ENCODE results near the gene PMIS2.

Gene PMIS2

DNA sequence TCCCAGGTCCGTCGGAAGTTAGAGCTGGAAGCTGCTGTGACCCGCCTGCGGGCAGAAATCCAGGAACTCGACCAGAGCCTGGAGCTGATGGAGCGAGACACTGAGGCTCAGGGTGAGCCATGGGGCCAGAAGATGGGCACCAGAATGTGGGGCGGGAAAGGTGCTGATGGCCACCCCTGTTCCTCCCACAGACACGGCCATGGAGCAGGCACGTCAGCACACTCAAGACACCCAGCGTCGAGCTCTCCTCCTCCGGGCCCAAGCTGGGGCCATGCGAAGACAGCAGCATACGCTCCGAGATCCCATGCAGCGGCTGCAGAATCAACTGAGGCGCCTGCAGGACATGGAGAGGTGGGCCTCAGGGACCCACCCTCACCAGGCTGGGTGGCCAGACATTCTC, 29.1 kb downstream of the PMIS2 start:
- in situ Hi-C loops (cut with HindIII; ENCODE audit: low sequenced_read_pairs): no loop called here
- TF ChIP-seq, protein P1, sequence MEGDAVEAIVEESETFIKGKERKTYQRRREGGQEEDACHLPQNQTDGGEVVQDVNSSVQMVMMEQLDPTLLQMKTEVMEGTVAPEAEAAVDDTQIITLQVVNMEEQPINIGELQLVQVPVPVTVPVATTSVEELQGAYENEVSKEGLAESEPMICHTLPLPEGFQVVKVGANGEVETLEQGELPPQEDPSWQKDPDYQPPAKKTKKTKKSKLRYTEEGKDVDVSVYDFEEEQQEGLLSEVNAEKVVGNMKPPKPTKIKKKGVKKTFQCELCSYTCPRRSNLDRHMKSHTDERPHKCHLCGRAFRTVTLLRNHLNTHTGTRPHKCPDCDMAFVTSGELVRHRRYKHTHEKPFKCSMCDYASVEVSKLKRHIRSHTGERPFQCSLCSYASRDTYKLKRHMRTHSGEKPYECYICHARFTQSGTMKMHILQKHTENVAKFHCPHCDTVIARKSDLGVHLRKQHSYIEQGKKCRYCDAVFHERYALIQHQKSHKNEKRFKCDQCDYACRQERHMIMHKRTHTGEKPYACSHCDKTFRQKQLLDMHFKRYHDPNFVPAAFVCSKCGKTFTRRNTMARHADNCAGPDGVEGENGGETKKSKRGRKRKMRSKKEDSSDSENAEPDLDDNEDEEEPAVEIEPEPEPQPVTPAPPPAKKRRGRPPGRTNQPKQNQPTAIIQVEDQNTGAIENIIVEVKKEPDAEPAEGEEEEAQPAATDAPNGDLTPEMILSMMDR (IDR thresholded peaks at IDR 0.05; ENCODE audit: low read depth, low read length, missing control alignments): no peak
- no peak overlapping the region for H3K4me3 ChIP-seq (ENCODE audit: low read depth, low read length)
- no peak for DNase-seq (ENCODE audit: low read depth)

DNA sequence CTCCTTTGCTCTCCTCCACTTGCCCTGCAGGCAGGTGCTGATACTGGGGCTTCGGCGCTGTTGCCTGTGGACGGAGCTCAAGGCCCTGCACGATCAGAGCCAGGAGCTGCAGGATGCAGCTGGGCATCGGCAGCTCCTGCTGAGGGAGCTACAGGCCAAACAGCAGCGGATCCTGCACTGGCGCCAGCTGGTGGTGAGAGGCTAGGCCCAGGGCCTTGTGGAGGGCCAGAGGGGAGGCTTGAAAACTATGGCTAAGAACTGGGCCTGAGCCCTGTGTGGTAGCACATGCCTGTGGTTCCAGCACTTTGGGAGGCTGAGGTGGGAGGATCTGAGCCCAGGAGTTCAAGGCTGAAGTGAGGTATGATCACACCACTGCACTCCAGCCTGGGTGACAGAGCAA, 32.9 kb downstream of the PMIS2 start:
- no peak overlapping the region for H3K4me3 ChIP-seq (ENCODE audit: low read depth, low read length)
- DNase-seq (ENCODE audit: low read depth): no peak
- TF ChIP-seq, protein P1 (IDR thresholded peaks at IDR 0.05; ENCODE audit: low read depth, low read length, missing control alignments): peak; percentile 8
- in situ Hi-C loops (cut with HindIII; ENCODE audit: low sequenced_read_pairs): no loop called here

DNA sequence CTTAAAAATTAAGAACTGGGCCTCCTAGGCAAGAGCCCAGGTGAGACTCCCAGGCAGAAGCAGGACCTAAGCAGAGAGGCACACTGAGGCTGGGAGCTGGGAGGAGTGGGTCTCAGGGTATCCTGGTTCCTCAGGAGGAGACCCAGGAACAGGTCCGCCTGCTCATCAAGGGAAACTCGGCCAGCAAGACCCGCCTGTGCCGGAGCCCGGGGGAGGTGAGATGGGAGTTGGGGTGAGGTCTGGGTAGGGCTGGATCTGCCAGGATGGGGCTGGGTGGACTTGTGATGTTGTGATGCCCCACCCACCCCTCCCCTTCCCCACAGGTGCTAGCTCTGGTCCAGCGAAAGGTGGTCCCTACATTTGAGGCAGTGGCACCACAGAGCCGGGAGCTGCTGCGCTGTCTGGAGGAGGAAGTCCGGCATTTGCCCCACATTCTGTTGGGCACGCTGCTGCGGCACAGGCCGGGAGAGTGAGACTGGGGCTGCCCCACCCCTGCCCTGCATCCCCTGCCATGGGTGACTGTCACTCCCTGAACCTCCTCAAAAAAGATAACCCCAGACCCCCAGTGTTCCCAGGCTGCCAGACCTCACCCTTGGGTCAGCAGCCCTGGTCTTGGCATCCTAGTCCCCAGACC, 33.4 kb downstream of the PMIS2 start:
- DNase-seq (ENCODE audit: low read depth): no peak
- TF ChIP-seq, protein P1 (IDR thresholded peaks at IDR 0.05; ENCODE audit: low read depth, low read length, missing control alignments): no peak
- in situ Hi-C loops (cut with HindIII; ENCODE audit: low sequenced_read_pairs): no loop called here
- no peak overlapping the region for H3K4me3 ChIP-seq (ENCODE audit: low read depth, low read length)

DNA sequence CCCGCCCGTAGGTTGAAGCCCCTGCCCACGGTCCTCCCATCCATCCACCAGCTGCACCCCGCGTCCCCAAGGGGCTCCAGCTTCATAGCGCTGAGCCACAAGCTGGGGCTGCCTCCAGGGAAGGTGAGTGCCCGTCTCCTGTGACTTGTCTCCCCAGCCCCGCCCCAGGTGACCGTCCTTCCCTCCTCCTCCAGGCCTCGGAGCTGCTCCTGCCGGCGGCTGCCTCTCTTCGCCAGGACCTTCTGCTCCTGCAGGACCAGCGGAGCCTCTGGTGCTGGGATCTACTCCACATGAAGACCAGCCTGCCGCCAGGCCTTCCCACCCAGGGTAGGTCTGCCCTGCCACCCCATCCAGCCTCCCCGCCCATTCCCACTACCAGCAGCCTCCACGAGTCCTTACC, 34.0 kb downstream of the PMIS2 start:
- in situ Hi-C loops (cut with HindIII; ENCODE audit: low sequenced_read_pairs): no loop called here
- no peak for DNase-seq (ENCODE audit: low read depth)
- TF ChIP-seq, protein P1 (IDR thresholded peaks at IDR 0.05; ENCODE audit: low read depth, low read length, missing control alignments): no peak
- H3K4me3 ChIP-seq (ENCODE audit: low read depth, low read length): no peak overlapping the region

DNA sequence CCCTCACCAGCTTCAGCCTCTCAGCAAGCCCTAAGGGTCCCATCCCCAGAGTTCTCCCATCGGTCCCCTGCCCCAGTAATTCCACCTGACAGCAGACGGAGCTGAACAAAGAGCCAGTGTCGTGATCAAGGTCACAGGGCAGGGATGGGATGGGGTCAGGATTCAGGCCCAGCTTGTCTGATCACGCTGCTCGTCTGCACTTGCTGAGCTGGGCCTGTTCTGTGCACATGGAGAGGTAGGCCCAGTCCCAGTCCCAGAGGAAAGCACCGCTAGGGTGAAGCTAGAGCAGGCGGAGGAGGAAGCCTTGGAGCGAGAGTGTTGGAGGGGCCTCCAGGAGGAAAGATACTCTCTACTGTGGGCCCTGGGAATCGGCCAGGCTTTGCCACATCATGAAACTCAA, 35.7 kb downstream of the PMIS2 start:
- in situ Hi-C loops (cut with HindIII; ENCODE audit: low sequenced_read_pairs): no loop called here
- no peak overlapping the region for H3K4me3 ChIP-seq (ENCODE audit: low read depth, low read length)
- TF ChIP-seq, protein P1 (IDR thresholded peaks at IDR 0.05; ENCODE audit: low read depth, low read length, missing control alignments): no peak
- DNase-seq (ENCODE audit: low read depth): no peak

DNA sequence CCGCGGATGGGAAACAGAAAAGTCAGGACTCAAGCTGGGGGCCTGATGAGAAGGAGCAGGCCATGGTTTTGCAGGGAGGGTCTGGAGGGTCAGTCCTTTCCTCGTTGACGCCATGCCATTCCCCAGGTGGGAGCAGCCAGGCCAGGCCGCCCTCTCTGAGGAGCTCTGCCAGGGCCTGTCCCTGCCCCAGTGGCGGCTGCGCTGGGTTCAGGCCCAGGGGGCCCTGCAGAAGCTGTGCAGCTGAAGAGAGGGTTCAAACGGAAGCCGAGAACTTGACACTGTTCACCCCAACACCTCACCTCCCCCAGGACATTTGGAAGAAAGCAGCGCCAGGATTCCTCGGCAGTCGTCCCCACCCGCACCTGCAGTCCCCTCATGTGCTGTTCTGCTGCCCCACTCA, 36.8 kb downstream of the PMIS2 start:
- in situ Hi-C loops (cut with HindIII; ENCODE audit: low sequenced_read_pairs): no loop called here
- H3K4me3 ChIP-seq (ENCODE audit: low read depth, low read length): no peak overlapping the region
- TF ChIP-seq, protein P1 (IDR thresholded peaks at IDR 0.05; ENCODE audit: low read depth, low read length, missing control alignments): no peak
- DNase-seq (ENCODE audit: low read depth): no peak
